ENCODE data around the gene DRG2.
A peak's percentile ranks its signal among the peaks of the same experiment; 100 is the strongest.

Gene DRG2

DNA sequence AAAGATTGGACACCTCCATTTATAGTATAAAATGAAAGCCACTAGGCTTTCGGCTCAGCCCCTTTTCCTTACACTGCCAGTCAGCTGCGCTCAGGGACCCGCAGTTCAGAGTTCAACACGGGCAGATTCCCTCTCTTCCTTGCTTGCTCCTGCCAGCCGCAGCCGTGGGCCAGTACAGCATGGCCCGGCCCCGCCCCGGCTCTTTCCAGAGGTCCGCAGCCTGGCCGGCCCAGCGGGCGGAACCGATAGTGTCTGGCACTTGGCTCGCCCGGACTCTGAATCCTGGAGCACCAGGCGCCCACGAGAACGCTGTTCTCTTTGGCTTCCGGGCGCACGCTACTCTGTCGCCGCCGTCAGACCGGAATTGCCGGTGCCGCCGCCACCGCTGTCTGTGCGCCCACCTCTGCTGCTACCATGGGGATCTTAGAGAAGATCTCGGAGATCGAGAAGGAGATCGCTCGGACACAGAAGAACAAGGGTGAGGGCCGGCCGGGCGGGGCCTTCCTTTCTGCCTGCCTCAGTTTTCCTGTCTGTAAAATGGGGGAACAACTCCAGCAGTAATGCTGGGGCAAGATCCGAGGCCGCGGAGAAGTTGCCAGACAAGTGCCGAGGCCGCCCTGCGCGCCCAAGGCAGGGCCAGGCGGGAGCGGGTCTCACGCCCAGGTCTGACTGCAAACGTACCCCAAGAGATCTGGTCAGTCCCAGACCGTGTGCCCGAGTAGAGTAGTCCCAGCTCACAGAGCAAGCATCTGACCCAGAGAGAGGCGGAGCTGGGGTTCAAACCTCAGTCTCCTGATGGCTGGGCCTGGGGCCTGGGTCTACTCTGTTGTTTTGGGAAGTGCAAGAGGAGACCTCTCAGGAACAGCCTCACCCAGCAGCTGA lies at the start of gene DRG2:
Gene DRG2 (plus strand): TSS at position 339 of the 882 bp plus-strand sequence. CDS start 76 bp downstream, at position 415.
- peak; percentile 93 for DNase-seq

GRCh38 chr17:18038149-18038850 lies 49.4 kb upstream of the DRG2 start:
- peak; percentile 23 for DNase-seq

- peak; percentile 99 for DNase-seq
These were observed 48.8 kb upstream of the DRG2 start, which contains the start of the genes ATPAF2 and GID4 for GRCh38 chr17:18038861-18039534. Gene ATPAF2 (minus strand): TSS chr17:18039168. CDS start chr17:18039013, 155 bp downstream. Gene GID4 (plus strand): TSS chr17:18039408. CDS start chr17:18039465, 57 bp downstream.

- DNase-seq, result no peak
These were observed 48.0 kb upstream of the DRG2 start for GRCh38 chr17:18039535-18040260.

GRCh38 chr17:18040261-18040858 lies 47.4 kb upstream of the DRG2 start:
- peak; percentile 22 for DNase-seq

DNA sequence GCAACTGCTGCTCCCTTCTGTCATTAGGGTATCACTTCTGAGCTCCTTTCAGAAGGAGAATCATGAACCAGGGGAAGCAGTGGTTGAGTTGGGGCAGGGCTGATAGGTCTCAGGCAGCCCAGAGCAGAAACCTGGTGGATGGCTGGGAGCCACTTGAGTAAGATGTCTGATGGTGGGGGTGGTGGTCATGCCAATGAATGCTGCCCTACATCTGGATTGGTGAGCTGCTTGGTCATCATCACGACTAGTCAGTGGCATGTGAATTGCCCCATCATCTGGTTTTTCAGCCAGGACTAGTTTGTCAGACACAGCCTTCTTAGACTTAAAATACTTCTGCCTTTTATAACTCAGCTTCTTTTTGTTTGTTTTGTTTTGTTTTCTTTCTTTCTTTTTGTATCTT lies 46.0 kb upstream of the DRG2 start:
- DNase-seq, result no peak

GRCh38 chr17:18042983-18043382 lies 44.8 kb upstream of the DRG2 start:
- DNase-seq, result no peak

GRCh38 chr17:18043491-18043890 lies 44.3 kb upstream of the DRG2 start:
- DNase-seq, result no peak

DNA sequence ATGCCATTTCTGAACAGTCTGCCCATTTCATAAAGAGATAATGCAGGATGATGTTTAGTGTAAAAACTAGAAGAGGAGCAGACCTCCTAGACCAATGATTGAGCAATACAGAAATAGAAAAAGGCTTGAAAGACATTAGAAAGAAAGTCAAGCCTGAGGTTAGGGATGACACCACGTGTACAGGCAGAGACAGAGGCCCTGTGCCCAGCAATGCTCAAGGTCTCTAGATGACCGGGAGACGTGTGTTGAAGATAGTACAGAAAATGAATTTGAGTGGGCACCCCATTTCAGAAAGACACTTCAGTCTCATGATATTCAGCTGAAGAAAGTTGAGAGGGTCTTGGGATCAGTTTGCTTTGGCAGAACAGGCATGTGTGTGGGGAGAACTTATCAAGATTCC lies 43.1 kb upstream of the DRG2 start:
- DNase-seq, result no peak

DNA sequence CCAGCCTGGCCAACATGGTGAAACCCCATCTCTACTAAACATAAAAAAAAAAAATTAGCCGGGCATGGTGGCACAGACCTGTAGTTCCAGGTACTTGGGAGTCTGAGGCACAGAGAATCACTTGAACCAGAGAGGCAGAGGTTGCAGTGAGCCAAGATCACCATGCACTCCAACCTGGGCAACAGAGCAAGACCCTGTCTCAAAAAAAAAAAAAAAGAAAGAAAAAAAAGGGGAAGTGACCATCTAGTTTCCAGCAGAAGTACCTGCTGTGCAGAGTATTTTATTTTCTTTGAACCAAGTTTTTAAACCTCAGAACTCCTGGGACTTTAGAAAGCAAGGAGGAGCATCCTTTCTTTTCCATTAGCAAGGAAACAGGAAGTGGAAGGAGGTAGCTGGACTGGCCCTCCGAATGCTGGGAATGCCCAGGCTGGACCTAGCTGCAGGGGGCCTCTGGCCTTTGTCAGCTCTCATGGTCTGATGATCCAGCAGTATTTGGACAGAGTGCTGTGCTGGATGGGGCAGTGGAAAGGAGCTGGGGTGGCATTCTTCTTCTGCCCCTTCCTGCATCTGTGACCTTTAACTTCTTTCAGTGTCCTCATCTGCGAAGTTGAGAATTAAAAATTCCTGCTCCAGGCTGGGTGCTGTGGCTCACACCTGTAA lies 41.9 kb upstream of the DRG2 start:
- no peak for DNase-seq

- DNase-seq, result no peak
These were observed 32.2 kb upstream of the DRG2 start for GRCh38 chr17:18055597-18055996.

DNA sequence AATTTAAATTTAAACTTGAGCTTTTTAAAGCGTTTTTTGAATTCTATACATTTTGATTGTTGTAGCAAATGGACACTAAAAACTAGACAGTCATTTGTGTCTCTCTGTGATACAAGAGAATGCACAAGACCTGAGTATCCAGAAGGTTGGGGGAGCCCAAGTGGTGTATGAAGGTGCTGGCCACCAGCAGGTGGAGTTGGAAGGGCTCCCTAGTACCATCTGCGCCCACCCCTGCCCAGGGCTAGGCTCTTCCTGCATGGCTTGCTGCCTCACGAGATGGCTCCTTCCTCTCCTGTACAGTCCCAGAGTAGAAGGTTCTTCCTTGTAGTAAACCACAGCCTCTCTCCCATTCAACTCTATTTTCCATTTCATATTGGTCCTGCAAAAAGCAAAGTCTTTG lies 31.5 kb upstream of the DRG2 start:
- no peak for DNase-seq

GRCh38 chr17:18059283-18059682 lies 28.5 kb upstream of the DRG2 start:
- no peak for DNase-seq

DNA sequence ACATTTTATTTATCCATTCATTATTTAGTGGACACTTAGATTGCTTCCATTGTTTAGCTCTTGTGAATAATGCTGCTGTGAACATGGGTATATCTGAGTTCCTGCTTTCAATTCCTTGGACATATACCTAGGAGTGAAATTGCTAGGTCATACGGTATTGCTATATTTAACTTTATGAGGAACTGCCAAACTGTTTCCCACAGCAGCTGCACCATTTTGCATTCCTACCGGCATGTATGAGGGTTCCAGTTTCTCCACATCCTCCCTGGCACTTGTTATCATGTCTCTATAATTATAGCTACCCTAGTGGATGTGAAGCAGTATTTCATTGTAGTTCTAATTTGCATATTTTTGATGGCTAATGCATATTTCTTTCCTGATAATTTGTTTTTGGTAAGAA lies 23.7 kb upstream of the DRG2 start:
- no peak for DNase-seq

DNA sequence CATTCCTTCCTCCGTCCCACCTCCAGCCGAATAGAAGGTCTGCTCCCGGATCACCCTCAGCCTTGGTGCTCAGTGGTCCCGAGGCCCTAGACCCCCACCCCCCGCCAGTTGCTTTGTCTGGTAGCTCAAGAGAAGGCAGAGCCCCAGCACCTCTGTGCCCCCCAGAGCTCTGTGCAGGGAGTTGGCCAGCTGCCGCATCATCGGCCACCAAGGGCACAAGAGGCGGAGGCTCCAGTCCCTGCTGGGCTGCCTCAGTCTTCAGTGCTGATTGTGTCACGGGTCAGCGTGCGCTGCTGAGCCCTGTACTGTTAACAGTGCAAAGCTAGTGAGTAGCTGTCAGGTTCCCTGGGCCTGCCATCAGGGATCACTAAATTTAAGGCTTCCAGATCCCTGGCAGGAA lies 22.2 kb upstream of the DRG2 start:
- no peak for DNase-seq

GRCh38 chr17:18066866-18067265 lies 20.9 kb upstream of the DRG2 start:
- DNase-seq, result no peak

DNA sequence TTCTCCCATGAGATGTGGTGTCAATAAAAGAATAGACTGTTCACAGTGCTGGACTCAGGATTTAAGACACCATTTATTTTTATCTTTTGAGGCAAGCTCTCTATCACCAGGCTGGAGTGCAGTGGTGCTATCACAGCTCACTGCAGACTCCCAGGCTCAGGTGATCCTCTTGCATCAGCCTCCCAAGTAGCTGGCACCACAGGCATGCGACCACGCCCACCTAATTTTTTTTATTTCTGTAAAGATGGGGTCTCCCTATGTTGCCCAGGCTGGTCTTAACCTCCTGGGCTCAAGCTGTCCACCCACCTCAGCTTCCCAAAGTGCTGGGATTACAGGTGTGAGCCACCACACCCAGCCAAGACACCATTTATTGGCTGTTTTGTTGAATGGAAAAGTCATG lies 18.6 kb upstream of the DRG2 start:
- no peak for DNase-seq

DNA sequence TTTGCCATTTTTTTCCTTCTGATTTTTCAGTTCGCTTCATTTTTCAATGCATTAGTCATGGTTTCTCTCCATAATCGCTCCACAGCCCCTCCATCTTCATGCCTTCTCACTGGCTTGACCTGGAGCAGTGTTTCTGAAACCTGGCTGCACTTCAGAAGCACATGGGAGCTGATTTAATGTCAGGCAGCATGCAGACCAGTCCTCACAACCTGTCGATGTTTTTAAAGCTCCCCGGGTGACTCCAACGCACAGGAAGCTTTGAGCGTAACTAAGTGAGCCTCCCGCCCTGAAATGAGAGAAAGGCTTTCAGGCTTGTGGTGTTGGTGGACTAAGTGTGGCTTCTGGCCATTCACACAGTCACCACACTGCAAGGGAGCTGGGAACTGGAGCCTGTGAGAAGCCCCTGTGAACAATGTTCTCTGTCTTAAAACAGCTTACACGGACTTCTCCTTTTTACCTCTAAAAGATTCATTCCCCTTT lies 16.8 kb upstream of the DRG2 start:
- no peak for DNase-seq

- no peak for DNase-seq
These were observed 16.0 kb upstream of the DRG2 start for GRCh38 chr17:18071751-18072150.

DNA sequence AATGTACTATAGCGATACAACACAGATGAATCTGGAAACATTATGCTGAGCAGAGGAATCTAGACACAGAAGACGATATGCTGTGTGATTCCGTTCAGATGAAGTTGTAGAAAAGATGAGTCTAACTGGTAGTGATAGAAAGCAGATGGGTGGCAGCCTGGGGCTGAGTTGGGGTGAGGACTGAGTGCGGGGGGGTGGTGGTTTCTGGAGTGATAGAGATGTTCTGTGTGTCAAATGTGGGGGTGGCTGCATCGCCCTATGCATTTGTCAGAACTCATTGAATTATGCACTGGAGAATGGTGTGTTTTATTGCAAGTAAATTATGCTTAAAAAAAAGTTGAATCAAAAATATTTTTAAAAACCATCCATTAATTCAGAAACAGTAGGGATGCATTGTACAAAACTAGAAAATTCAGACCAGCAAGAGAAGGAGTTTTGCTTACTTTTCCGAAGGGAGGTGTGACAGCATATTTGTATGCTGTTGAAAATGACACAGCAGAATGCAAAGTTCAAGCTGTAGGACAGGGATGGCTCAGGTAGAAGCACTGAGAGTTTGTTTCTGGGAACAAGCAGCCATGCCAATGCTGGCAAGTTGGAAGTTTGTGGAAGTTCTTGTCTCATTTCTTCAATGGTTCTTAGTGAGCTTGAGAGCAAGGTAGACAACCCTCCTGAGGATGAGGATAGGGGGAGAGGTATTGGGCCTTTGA lies 13.0 kb upstream of the DRG2 start:
- DNase-seq, result no peak

DNA sequence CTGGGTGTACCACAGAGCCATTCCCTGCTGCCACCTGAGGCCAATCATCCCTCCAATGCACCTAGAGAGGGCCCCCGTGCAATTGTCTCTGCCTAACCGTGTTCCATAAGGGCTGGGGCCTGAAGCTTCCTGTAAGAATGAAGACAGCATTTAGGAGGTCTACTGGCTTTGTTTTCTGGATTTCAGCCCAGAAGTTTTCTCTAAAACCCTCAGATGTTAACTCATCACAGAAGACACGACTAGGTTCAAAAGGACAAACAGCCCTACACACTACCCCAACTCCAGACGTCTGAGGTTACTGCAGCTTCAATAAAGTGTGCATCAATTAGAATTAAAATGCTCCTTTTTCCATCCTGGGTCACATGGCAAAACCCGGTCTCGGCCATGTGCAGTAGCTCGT lies 10.8 kb upstream of the DRG2 start:
- no peak for DNase-seq

All from activated T-cell treated with anti-CD3 and anti-CD28 coated beads, Interleukin-2, amount 50 U/mL, for 1 hour (primary cell).